ENCODE measurements around the gene SRGN. TPM values are rescaled to one million over a fixed set of nuclear protein-coding genes. Genes with fewer than 3 reads are reported as not detected.

The SRGN gene
- total and polyA plus RNA-seq, 2 of the 13 experiments (the other 11 are each of a cell fraction or from before 2014, with no cell fraction given), result 0.09 TPM; not detected in 1

- no peak for TF ChIP-seq ZFP37 (CRISPR knock-in tag; IDR thresholded peaks at IDR 0.05; ENCODE audit: borderline replicate concordance)
- no peak for TF ChIP-seq ZNF883 (CRISPR knock-in tag; IDR thresholded peaks at IDR 0.05; ENCODE audit: not compliant biosample characterization)
- TF ChIP-seq ZNF777 (CRISPR knock-in tag; IDR thresholded peaks at IDR 0.05), result no peak
- no peak for TF ChIP-seq ZSCAN5A (CRISPR knock-in tag; IDR thresholded peaks at IDR 0.05; ENCODE audit: borderline replicate concordance)
- TF ChIP-seq USF2 (IDR thresholded peaks at IDR 0.05; ENCODE audit: low read depth, low read length), result no peak
- no peak for TF ChIP-seq USF2 (CRISPR knock-in tag; IDR thresholded peaks at IDR 0.05; ENCODE audit: borderline replicate concordance)
- no peak for TF ChIP-seq ZNF354B (CRISPR knock-in tag; IDR thresholded peaks at IDR 0.05)
- TF ChIP-seq MYPOP (CRISPR knock-in tag; IDR thresholded peaks at IDR 0.05), result no peak
- no peak for TF ChIP-seq HNF4G (IDR thresholded peaks at IDR 0.05; ENCODE audit: borderline replicate concordance, low read depth, low read length)
- TF ChIP-seq HNF4G (CRISPR knock-in tag; IDR thresholded peaks at IDR 0.05; ENCODE audit: borderline replicate concordance, low read depth), result no peak
- TF ChIP-seq JUNB (CRISPR knock-in tag; IDR thresholded peaks at IDR 0.05; ENCODE audit: borderline replicate concordance), result no peak
- no peak for TF ChIP-seq ZSCAN29 (CRISPR knock-in tag; conservative IDR thresholded peaks at IDR 0.05)
- no peak for TF ChIP-seq ELF3 (CRISPR knock-in tag; IDR thresholded peaks at IDR 0.05)
- TF ChIP-seq RXRB (CRISPR knock-in tag; IDR thresholded peaks at IDR 0.05; ENCODE audit: borderline replicate concordance), result no peak
- no peak for TF ChIP-seq FOXK1 (CRISPR knock-in tag; IDR thresholded peaks at IDR 0.05; ENCODE audit: borderline replicate concordance, low read depth)
- no peak for TF ChIP-seq ZFX (CRISPR knock-in tag; IDR thresholded peaks at IDR 0.05; ENCODE audit: low read depth)
- no peak for TF ChIP-seq KLF6 (CRISPR knock-in tag; IDR thresholded peaks at IDR 0.05)
- Histone ChIP-seq H3K4me2 (ENCODE audit: low read depth, low read length) (no peak overlapping the region), H2AFZ (ENCODE audit: low read length) (no peak overlapping the region), H3K4me3 (replicated peaks in 1 of 3; ENCODE audit: insufficient read depth in 1 of 3, low read depth in 2 of 3, low read length in 3 of 3) (no peak overlapping the region), H3K79me2 (ENCODE audit: insufficient read depth, low read length) (no peaks in the 10 kb centered on the region), H3K4me1 (ENCODE audit: insufficient read depth, low read length) (no peaks in the 10 kb centered on the region), H3K36me3 (replicated peaks in 1 of 2; ENCODE audit: control insufficient read depth in 1 of 2, insufficient read depth in 2 of 2, low read length in 2 of 2) (no peaks in the 10 kb centered on the region), H3K9ac (ENCODE audit: insufficient read depth, low read depth, low read length) (no peak overlapping the region), H3K27ac (ENCODE audit: extremely low read length, insufficient read depth, low read length) (no peak overlapping the region), H4K20me1 (ENCODE audit: insufficient read depth, low read length) (no peaks in the 10 kb centered on the region), H3K9me3 (ENCODE audit: low read length) (no peaks in the 10 kb centered on the region), H3K27me3 (ENCODE audit: control insufficient read depth in 1 of 2, insufficient read depth in 2 of 2, low read length in 2 of 2) (peaks cover 0 to 2% of the 10 kb centered on the region in 2 experiments; a peak in 1 of 5 replicates)
- ATAC-seq (no peak), FAIRE-seq (no peak), DNase-seq (ENCODE audit: low spot score) (no peak)
- BruUV-seq (replicated peaks), result no TSS peak
- CTCF ChIA-PET (ENCODE audit: low intra/inter-chr PET ratio, low total read pairs), result no interaction called here
- intact Hi-C loops (cut with micrococcal nuclease; ENCODE audit: unreplicated experiment), result no loop called here
- POLR2A ChIA-PET, result no interaction called here
- in situ Hi-C loops (cut with HindIII; ENCODE audit: extremely low pct_ligation_motif_present, low pct_unique_long_range_greater_than_20kb), result no loop called here
- WGBS (ENCODE audit: low lambda C conversion rate), result 30% methylated on average over 2 of the region's 2 CpGs
Measured at GRCh38 chr10:69078311-69078710, 9.6 kb upstream of the SRGN start.
